Superior temporal gyrus (tissue), 1 donor: ENCODE data around the gene RASGRP1.

Experiments
- DNase-seq: peaks from one replicate; pipeline ENCODE4 v3.0.0-alpha.2; 2016; ENCODE audit errors: extremely low spot score

RASGRP1 gene

GRCh38 chr15:38536201-38536676 lies 28.4 kb downstream of the RASGRP1 start:
- DNase-seq: peak; percentile 9

GRCh38 chr15:38535491-38536200 lies 29.0 kb downstream of the RASGRP1 start:
- peak; percentile 67 for DNase-seq

DNA sequence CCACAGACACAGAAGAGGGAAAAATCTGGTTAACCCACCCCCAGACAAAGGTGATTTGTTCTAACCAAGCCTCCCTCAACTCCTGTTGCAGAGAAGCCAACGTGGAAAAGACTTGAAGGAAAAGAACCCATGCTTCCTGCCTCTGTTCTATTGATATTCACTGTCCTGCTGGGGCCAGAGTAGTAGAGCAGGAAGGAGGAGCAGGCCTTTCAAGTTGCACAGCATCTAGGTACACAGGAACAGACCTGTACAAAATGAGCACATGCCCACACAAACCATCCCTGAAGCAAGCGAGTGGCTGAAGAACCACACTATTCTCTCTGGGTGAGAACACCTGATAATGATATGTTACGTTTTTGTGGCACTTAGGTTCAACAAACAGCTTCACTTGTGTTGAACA lies 29.9 kb downstream of the RASGRP1 start:
- no peak for DNase-seq

DNA sequence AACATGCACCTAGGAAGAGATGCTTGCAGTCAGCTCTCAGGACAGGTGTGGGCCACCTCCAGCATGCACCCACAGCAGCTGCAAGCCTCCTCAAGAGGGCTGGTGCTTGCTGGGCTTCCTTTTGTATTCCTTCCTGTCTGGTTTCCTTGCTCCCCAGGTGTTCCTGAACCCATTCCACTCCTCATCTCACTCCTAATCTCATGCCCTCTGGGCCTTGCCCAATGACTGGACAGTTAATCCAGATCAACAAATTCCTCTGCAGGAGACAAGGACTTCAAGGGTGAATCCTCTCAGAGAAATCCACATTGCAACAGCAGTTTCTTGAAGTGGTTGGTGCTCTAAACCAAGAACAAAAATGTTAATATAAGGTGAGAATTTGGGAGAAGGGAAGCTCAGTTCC lies 30.7 kb downstream of the RASGRP1 start:
- DNase-seq: no peak

GRCh38 chr15:38533416-38533915 lies 31.1 kb downstream of the RASGRP1 start:
- no peak for DNase-seq

- no peak for DNase-seq
These were observed 31.9 kb downstream of the RASGRP1 start for GRCh38 chr15:38532728-38533127.

- peak; percentile 68 for DNase-seq
These were observed 33.1 kb downstream of the RASGRP1 start for GRCh38 chr15:38531509-38531908.

DNA sequence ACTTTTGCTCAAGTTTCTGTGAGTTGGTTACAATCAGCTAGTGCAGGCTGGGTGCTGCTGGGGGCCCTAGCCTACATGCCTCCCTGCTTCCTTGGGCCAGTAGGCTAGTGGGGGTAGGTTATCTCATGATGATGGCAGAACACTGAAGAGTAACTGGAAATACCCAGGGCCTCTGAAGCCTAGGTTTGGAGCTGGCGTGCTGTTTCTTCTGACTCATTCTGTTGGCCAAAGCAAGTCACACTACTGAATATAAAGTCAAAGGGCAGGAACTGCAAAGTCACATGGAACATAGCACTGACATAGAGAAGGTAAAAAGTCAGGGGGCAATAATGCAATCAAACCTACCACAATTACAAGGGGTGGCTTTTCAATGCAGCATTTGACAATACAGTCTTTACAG lies 34.5 kb downstream of the RASGRP1 start:
- no peak for DNase-seq

DNA sequence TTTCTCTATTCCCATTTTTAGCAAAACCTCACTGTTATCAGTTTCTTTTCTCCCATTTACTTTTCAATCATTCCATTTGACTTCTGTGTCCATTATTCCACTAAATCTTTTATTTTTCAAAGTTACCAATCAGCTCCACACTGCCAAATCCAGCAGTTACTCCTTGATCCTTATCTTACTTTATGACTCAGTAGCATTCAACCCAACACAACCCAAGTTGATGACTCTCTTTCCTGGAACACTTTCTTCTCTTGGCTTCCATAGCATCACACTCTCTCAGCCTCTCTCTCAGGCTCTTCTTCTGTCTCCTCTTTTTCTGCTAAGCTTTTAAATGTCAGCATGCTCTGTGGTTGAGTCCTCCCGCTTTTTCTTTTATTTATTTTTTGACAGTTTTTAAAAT lies 36.3 kb downstream of the RASGRP1 start:
- DNase-seq: peak; percentile 45

GRCh38 chr15:38526158-38526557 lies 38.5 kb downstream of the RASGRP1 start:
- no peak for DNase-seq

- DNase-seq: no peak
These were observed 39.1 kb downstream of the RASGRP1 start for GRCh38 chr15:38525489-38525888.

- no peak for DNase-seq
These were observed 40.5 kb downstream of the RASGRP1 start for GRCh38 chr15:38524156-38524555.

DNA sequence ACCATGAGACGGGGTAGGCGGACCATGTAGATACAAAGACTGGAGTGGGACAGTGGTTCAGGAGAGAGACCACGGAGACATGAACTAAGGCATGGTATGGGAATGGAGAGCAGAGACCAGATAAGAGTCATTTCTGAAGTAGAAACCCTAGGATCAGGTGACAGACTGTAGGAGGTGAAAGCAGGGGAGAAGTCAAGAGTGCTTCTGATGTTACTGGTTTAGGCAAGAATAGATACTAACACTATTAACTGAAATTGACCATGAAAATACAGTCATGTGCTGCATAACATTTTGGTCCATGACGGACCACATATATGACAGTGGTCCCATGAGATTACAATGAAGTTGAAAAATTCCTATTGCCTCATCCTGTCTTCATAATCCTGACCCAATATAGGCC lies 41.7 kb downstream of the RASGRP1 start:
- DNase-seq: no peak

DNA sequence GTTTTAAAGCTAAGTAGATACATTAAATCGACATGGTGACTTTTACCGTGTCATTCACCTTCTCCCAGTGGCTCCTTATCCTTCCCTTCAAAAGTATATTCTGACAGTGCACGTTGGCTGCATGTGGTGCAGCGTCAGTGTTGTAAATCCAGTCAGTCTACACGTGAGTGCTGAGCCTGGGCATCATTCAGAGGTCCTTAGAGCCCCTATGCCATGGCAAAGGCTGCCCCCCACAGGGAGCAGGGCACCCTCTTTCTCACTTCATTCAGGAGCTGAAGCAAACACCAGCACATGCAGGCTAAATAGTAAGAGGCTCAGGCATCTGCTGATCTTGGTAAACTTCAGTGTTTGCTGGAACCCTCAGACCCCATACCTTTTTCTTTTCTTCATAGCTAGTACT lies 43.3 kb downstream of the RASGRP1 start:
- DNase-seq: no peak

DNA sequence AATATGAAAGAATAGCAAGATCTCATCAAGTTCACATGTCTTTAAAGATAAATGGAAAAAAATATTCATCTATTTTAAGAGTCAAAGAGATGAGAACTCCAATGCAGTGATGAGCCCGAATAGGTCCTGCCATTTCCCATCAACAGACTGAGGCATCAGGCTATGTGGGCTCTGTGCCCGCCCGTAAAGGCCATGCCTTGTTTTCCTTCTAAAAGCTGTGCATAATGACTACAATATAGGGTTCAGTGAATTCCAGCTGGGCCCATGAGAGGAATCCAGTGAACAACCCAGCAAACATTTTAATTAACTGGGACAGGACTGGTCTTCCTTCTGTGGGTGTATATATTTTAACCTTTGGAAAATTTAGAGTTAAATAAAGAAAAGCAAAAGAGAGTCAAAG lies 44.6 kb downstream of the RASGRP1 start:
- DNase-seq: no peak

- no peak for DNase-seq
These were observed 46.5 kb downstream of the RASGRP1 start for GRCh38 chr15:38518084-38518483.

DNA sequence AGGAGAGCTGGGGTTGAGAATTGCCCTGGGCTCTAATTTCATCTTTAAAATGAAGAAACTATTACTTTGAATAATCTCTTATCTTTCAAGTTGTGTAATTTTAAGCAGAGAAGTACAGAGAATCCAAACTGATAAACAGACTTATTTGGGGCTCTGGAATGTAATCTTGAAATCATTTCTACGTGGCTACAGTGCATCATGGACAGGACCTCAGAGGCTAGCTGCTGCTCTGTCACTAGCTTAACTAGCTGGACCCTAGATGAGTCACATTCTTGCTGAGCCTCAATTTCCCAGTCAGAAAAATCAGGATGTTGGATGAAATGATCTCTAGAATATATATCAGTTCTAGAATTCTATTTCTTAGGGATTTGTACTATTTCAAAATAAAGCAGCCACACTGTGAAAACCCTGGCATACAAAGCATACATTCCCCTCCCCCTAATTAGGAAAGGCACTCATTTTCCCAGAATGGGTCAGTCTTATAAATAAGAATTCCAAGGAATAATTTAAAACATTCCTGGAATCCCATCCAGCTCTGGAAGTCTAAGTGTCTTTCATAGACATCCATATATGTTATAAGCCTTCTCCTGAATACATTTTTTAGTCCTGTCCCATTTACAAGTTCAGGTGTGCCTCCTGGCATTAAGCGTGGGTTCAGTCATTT lies 47.2 kb downstream of the RASGRP1 start:
- DNase-seq: no peak

- DNase-seq: no peak
These were observed 48.0 kb downstream of the RASGRP1 start for GRCh38 chr15:38516626-38517025.

GRCh38 chr15:38514601-38515000 lies 50.0 kb downstream of the RASGRP1 start:
- DNase-seq: no peak

DNA sequence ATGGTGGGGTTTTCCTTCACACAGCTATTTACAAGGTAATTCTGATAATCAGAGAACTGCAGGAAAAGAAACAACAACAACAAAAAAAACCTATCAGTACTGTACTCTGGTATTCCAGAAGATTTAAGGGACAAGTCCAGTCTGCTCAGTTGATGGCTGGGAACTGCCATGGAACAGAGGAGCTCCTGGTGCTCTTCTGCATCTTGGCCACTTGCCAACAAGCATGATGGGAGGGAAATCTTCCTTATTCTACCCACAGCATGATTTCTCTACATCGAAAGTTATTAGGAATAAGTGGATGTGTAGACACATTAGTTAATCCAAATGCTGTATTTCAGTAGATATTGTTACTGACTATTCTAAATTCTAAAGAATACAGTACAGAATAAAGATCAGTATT lies 51.7 kb downstream of the RASGRP1 start:
- DNase-seq: no peak

DNA sequence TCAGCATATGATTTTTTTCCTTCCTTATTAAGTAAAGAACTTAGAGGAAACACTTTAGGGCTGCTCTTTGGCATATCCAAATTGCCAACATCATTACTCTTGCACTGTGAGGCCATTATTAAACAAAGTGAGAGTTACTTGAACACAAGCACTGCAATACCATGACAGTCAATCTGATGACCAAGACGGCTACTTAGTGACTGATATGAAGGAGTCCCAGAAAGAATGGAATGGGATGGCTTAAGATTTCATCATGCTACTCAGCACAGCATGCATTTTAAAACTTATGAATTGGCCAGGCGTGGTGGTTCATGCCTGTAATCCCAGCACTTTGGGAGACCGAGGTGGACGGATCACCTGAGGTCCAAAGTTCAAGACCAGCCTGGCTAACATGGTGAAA lies 55.5 kb downstream of the RASGRP1 start:
- no peak for DNase-seq

- no peak for DNase-seq
These were observed 56.0 kb downstream of the RASGRP1 start for GRCh38 chr15:38508647-38509046.

- DNase-seq: no peak
These were observed 57.0 kb downstream of the RASGRP1 start for GRCh38 chr15:38507570-38507969.
